ENCODE data around the gene FNIP1.

DNA sequence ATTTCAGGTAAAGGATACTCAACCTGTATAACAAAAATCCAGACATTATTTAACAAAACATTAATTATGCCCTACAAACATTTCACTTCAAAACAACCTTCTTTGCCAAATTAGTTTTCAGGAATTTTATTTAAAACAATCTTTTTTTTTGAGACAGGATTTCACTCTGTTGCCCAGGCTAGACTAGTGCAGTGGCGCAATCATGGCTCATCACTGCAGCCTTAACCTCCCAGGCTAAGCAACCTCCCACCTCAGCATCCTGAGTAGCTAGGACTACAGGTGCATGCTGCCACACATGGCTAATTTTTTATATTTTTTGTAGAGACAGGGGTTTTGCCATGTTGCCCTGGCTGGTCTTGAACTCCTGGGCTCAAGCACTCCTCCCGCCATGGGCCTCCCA, 3.9 kb downstream of the FNIP1 start:
- TF ChIP-seq, protein P1, sequence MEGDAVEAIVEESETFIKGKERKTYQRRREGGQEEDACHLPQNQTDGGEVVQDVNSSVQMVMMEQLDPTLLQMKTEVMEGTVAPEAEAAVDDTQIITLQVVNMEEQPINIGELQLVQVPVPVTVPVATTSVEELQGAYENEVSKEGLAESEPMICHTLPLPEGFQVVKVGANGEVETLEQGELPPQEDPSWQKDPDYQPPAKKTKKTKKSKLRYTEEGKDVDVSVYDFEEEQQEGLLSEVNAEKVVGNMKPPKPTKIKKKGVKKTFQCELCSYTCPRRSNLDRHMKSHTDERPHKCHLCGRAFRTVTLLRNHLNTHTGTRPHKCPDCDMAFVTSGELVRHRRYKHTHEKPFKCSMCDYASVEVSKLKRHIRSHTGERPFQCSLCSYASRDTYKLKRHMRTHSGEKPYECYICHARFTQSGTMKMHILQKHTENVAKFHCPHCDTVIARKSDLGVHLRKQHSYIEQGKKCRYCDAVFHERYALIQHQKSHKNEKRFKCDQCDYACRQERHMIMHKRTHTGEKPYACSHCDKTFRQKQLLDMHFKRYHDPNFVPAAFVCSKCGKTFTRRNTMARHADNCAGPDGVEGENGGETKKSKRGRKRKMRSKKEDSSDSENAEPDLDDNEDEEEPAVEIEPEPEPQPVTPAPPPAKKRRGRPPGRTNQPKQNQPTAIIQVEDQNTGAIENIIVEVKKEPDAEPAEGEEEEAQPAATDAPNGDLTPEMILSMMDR (conservative IDR thresholded peaks at IDR 0.05; ENCODE audit: low read length) = no peak
- TF ChIP-seq EZH2phosphoT487 (IDR thresholded peaks at IDR 0.05; ENCODE audit: borderline replicate concordance) = no peak

All from Loucy (cell line).